Spleen (tissue), 7 donors: ENCODE results near the gene REC114.
A peak's percentile ranks its signal among the peaks of the same experiment; 100 is the strongest.

Source experiments
- POLR2A ChIP-seq, 3 donors: fragments of 450-650 bp; IDR thresholded peaks; one replicate each; pipeline ENCODE4 v1.5.1; 2017; ENCODE audit warnings: antibody characterized with exemption in 3 of 3, mild to moderate bottlenecking in 1 of 3
- POLR2AphosphoS5 ChIP-seq, 3 donors: sonication (generic); formaldehyde crosslinking; IDR thresholded peaks; one replicate each; pipeline ENCODE4 v1.5.1; 2017; ENCODE audit warnings: antibody characterized with exemption in 3 of 3
- TF ChIP-seq, protein P1 (sequence below), 11 experiments: fragments of 200-600 bp in 7 of 11; fragments of 450-650 bp in 4 of 11; sonication (generic) in 4 of 11; IDR thresholded peaks in 8 of 11; conservative IDR thresholded peaks in 3 of 11; 1 replicate in 7 of 11; 2 replicates in 4 of 11; pipeline versions ENCODE4 v1.4.0 to v1.8.0; 2016 to 2021; ENCODE audit warnings: antibody characterized with exemption in 11 of 11, inconsistent platforms in 4 of 11, mild to moderate bottlenecking in 1 of 11
- donor health status: DM: no; HTN: no; CAD: no; lungs with moderate emphysema.
- donor health status: DM: no; HTN: no; CAD: no.
- donor health status: DM: no; HTN: no; CAD: no.

DNA sequence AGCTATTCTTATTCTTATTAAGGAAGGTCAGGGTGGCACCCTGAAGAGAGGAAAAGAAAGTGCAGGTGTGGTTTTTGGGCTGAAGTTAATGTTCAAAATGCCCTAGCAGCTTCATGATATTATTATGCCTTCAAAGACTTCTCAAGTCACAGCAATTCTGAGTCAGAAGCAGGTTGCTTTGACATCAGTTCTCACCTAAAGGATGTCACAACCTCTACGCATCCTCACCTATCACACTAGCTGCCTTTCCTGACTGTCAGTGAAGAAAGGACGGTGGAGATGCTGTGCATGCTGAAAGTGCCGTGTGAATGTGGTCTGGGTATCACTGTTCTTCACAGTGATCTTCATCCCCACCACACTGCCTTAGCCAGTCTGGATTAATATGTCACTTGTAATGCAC lies 140.6 kb downstream of the REC114 start:
- no peak for TF ChIP-seq POLR2A (IDR thresholded peaks at IDR 0.05)
- TF ChIP-seq, protein P1, sequence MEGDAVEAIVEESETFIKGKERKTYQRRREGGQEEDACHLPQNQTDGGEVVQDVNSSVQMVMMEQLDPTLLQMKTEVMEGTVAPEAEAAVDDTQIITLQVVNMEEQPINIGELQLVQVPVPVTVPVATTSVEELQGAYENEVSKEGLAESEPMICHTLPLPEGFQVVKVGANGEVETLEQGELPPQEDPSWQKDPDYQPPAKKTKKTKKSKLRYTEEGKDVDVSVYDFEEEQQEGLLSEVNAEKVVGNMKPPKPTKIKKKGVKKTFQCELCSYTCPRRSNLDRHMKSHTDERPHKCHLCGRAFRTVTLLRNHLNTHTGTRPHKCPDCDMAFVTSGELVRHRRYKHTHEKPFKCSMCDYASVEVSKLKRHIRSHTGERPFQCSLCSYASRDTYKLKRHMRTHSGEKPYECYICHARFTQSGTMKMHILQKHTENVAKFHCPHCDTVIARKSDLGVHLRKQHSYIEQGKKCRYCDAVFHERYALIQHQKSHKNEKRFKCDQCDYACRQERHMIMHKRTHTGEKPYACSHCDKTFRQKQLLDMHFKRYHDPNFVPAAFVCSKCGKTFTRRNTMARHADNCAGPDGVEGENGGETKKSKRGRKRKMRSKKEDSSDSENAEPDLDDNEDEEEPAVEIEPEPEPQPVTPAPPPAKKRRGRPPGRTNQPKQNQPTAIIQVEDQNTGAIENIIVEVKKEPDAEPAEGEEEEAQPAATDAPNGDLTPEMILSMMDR (IDR thresholded peaks at IDR 0.05 in 8 of 11, conservative IDR thresholded peaks at IDR 0.05 in 3 of 11) = no peak
- peak in 1 of 3 donors; percentile 4 for TF ChIP-seq POLR2AphosphoS5 (IDR thresholded peaks at IDR 0.05)
